Ramos (cell line): ENCODE data around the gene KRIT1.

Experiments
- in situ Hi-C: fragments of 300-500 bp; cut with MboI; formaldehyde crosslinking; loops from one replicate; pipeline ENCODE4 v1.14.3; 2022; ENCODE audit warnings: low sequenced_read_pairs; ENCODE audit not compliant: unreplicated experiment

KRIT1 gene

GRCh38 chr7:92158660-92159575 is 86.8 kb downstream of the KRIT1 start:
- in situ Hi-C loops = no loop called here

GRCh38 chr7:92156990-92157389 is 88.7 kb downstream of the KRIT1 start:
- in situ Hi-C loops = no loop called here

GRCh38 chr7:92155108-92155739 is 90.5 kb downstream of the KRIT1 start:
- in situ Hi-C loops = no loop called here

GRCh38 chr7:92150450-92151017 is 95.2 kb downstream of the KRIT1 start:
- in situ Hi-C loops = no loop called here

GRCh38 chr7:92149736-92150239 is 95.9 kb downstream of the KRIT1 start:
- in situ Hi-C loops = no loop called here
